Measurements from ENCODE around the gene WDR86. TPM values are rescaled to one million over a fixed set of nuclear protein-coding genes. Genes with fewer than 3 reads are reported as not detected.

The WDR86 gene
- polyA plus RNA-seq, 4 donors = 17.1 to 48.1 (median 26.0) TPM

DNA sequence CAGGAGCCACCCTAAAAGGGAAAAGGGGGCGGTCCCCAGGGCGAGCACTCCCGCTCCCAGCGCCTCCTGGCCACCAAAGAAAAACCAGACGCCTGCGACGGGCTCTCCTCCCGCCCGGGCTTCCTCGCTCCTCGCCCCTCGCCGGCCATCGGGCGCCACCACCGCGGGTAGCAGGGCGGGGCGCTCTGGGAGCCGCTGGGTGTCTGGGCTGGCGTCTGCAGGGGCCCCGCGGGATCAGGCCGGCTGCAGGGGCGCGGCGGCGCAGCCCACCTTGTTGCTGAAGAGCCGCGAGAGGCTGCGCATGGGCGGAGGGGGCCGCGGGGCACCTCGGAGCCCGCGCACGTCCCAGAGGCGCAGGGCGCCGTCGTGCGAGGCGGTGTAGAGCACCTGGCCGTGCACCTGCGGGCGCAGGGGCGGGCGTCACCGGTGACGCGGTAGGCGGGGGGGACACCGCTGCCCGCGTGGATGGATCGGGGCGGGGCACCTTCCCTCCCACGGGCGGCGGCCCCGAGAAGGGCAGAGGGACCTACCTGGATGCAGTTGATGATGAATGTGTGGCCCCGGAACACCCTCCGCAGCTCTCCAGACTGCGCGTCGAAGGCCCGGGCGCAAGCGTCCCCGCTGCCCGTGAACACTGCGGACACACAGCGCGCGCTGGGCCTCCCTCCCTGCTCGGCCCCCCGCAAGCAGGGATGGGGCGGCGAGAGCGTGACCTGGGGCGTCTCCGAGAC lies 28.3 kb downstream of the WDR86 start:
- DNase-seq (ENCODE audit: low read depth in 4 of 4, low spot score in 3 of 4) = no peak

DNA sequence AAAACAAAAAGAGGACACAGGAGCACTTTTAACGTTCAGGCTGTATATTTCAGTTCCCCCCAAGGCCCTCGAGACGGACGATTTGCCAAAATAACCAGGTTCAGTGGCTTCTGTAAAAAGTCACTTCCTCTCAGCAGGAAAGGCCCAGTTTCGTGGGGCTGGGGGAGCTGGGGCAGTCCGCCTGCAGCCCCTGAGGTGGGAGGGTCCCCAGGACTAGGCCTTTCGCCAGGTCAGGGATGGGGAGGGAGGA lies 28.8 kb downstream of the WDR86 start:
- no peak for DNase-seq (ENCODE audit: low read depth in 4 of 4, low spot score in 3 of 4)

DNA sequence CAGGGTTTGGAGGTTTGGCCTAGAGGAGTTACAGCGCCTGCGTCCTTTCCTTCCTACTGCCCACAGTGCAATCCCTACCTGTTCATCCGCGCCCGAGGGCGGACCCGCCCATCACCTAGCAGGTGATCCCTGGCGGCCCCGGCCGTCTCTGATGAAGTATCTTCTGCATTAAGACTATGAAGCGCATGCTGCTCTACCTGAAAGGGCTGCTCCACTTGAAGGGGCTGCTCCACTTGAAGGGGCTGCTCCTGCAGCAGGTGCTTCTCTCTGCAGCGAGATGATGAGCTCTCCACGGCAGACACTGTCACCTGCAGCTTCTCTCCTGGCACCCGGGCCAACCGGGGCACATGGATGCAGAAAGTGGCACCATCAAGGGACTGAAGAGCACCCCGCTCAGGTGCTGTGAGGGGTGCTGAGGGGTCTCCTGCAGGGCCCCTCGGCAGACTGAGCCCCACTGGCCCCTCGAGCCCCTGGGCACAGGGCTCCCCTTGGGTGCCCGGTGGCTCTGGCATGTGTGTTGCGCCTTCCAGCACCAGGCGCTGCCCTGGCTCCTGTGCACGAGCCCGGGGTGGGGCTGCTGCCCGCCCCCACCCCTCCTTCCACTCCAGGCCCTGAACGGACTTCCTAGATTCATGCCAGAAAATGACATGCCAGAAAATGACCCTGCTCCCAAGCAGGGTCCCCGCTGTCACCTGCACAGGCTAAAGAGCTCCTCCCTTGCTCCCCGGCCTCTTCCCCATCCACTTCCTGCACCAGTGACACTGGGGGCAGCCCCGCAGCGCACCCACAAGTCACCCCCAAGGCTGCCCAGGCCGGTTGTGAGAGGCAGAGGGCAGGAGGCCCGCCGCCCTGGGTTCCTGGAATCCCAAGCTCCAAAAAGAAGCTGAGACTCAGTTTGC lies 29.4 kb downstream of the WDR86 start:
- DNase-seq (ENCODE audit: low read depth in 4 of 4, low spot score in 3 of 4) = no peak

DNA sequence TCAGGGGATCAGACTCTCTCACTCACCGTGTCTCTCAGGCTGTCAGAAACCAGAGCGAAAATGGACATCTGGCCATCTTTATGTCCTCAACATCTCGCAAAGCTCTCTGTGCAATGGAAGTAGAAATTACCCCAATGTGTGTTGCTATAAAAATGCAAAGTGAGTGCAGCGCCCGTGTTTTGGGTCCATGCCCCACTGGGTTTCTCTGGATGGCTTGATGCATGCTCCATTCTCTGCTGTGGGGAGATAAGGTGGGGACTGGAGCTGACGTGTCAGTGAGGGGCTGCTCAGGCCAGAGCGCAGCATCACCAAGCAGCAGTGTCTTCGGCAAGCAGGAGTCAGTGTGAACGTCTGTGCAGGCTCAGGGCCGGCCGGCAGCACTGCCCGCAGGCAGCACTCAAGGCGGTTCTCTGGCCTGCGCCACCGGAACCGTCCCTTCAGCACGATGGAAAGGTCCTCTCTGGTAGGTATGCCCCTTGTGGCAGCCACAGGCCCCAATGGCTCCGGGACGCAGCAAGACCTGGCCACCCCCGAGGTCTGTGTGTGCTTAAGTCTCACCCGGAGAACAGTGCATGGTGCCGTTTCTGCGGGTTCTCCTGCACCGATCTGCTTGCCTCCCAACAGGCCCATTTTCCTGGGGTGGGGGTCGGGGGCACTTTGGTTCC lies 30.2 kb downstream of the WDR86 start:
- DNase-seq (ENCODE audit: low read depth in 4 of 4, low spot score in 3 of 4) = no peak

DNA sequence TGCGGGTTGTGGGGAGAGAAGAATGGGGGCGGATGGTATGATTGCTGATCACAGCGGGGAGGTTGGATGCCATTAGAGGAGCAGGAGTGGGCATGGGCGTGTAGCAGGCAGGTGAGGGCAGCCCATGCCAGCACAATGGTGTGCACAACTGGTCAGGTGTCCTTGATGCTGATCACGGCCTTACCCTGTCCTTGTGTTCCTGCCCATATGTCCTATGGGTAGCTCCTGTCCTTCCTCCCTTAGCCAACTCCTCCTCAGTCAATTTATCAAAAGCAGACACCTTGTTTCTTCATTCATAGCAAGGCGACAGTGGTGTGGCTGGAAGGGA lies 30.7 kb downstream of the WDR86 start:
- no peak for DNase-seq (ENCODE audit: low read depth in 4 of 4, low spot score in 3 of 4)

DNA sequence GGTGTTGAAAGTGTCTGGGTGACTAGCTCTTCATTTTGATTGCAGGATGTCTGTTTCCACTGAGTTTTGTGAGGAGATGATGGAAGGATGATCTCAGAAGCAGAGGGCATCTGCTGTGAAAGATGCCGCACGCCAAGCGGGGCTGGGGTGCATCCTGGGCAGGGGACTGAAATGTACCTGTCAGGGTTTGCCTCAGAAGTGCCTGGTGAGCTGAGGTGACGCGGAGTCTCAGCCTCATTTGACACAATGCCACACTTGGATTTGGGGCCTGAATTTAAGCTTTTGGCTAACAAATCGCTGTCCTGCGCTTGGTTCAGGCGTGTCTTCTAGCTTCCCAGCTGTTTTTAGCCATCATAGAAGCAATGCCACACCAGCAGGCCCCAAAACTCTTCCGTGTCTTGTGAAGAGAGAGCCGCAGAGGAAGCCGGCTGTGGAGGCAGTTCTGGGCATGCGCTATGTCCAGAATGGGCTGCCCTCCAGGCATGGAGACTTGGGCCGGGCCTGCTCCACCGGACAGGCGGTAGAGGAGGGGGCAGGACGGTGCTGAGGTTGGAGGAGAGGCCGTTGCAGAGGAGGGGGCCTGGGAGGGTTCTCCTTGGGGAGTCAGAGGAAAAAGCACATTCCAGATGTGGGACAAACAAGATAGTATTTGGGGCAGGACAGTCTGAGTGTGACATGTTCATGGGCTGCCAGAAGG lies 31.2 kb downstream of the WDR86 start:
- DNase-seq (ENCODE audit: low read depth in 4 of 4, low spot score in 3 of 4) = no peak

DNA sequence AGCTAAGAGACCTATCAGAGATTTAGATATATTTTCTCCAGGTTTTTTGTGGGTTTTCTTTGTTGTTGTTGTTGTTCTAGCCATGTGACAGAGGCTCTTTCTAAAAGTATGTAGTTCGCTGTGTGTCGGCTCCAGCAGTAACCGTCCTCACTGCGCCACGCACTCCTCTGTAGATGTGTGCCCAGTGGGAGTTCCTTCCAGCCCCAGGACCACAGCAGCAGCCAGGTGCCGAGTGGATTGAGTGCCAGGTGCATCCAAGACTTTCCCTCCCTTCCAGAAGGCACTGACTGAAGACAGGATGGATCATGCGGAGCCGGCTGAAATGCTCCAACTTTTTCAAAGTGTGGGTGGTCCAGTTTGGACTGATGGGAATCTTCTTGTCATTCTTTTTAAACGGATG lies 31.8 kb downstream of the WDR86 start:
- DNase-seq (ENCODE audit: low read depth in 4 of 4, low spot score in 3 of 4) = no peak

DNA sequence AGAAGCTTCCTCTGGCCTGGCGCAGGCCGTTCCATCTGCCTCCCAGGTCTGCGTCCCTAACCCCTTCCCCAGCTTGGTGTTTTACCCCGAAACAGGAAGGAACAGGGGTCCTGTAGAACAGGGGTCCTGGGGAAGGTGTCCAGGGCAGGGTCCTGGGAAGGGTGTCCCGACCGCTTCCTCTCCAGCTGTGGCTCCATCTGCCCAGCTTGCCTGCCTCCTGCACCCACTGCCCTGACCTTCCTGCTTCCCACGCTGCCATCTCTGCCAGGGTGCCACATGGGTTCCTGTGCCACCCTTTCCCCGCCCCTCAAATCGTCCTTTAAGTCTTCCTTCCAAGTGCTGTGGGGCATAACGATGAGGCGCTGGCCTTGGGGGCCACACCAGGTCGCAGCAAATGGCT lies 32.4 kb downstream of the WDR86 start:
- no peak for DNase-seq (ENCODE audit: low read depth in 4 of 4, low spot score in 3 of 4)

DNA sequence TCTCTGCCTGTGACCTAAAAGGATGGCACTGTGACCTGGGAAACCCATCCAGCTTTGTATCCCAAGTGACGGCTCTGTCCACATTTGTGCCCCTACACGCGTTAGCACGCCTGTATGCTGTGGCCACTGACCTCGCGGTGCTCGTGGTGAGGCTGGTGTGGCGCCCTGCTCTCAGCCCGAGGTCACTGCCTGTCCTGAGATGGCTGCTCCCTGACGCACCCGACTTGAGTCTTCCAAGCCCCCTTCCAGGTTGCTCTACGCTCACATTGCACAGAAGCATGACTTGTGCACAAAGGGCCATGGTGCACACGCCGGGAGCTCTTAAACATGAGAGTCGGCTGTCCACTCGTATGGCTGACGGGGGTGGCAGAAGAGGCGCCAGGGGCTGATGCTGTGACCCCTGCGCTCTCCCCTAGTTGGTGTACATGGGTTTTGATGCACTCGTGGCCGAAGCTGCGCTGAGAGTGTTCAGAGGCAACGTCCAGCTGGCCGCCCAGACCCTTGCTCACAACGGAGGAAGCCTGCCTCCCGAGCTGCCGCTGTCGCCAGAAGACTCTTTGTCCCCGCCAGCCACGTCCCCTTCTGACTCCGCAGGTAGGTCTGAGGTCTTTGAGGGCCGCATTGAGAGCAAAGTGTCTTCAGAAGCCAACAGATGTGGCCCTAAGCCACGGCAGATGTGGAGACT lies 33.5 kb downstream of the WDR86 start:
- DNase-seq (ENCODE audit: low read depth in 4 of 4, low spot score in 3 of 4) = no peak

DNA sequence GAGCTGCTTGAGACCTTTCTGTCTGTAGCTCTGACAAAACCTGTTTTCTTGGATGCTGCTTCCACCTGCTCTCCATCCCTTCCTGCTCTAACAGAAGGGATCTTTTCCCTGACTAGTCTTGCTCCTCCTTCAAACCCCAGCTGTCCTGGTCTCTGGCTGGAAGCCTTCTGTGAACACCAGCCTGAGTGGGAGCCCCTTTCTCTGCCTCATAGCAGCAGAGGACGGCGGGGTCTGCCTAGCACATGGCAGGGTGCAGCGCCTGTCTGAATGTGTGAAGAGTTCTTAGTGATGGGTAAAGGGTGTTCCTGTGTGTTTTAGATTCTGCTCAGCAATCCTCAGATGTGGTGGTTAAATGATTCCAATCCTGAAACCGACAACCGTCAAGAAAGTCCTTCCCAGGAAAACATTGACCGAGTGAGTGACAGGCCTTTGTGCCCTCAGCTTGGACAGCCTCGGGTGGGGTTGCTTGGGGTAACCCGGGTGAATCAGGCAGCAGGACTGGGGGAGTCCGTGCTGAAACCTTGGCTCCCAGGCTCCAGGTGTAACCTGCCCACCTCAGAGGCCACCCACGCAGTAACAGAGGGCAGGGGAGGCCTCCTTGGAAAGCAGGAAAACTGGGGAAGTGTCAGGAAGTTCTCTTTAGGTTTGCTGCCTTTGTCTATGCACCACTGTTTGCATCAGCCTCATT lies 34.2 kb downstream of the WDR86 start:
- no peak for DNase-seq (ENCODE audit: low read depth in 4 of 4, low spot score in 3 of 4)

DNA sequence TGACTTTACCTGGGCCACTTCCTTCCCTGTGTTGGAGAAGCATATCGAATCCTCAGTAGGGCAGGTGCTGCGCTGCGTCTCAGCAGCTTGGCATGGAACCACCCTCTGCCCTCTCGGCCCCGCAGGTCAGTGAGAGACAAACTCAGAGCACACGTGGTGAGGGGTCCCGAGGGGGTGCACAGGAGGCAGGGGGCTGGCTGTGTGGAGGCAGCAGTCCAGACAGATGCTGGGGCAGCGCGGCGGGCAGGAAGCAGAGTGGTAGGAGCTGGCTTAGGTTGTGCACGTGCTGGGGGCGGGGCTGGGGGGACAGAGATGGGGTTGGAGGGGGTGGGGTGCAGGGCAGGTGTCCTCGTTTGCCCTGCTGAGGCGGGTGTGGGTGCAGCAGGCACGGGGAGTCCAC lies 35.1 kb downstream of the WDR86 start:
- no peak for DNase-seq (ENCODE audit: low read depth in 4 of 4, low spot score in 3 of 4)

DNA sequence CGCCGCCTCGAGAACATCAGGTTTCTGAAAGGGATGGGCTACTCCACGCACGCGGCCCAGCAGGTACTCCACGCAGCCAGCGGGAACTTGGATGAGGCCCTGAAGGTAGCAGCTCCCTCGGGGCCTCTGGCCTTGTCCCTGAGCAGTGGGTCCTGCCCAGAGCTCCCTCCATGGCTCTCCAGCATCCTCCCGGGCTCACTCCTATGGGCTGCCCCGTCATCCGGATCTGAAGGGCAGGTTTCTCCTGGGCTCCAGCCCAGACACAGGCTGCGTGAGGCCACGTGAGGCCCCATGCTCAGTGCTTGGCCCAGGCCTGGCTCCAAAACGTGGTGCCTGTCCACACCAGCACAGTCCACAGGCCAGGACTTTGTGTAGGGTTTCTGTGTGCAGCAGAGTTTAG lies 35.7 kb downstream of the WDR86 start:
- no peak for DNase-seq (ENCODE audit: low read depth in 4 of 4, low spot score in 3 of 4)

DNA sequence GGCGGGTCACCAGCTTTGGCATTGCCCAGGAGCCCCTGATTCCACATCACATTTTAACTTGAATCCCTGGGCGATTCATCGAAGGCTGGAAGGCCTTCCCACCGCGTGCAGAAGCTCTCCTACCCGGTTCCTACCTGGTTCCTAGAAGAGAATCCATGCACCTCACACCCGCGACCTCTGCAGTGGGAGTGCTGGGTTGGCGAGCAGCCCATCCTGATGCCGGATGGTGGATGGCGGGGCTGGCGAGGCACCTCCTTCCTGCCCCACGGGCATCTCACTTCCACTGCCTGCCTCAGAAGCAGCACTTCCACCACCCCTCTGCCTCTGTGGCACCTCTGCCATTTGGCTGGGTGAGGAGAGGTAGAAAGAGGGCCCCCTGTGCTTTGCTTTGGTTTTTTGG lies 36.2 kb downstream of the WDR86 start:
- no peak for DNase-seq (ENCODE audit: low read depth in 4 of 4, low spot score in 3 of 4)

DNA sequence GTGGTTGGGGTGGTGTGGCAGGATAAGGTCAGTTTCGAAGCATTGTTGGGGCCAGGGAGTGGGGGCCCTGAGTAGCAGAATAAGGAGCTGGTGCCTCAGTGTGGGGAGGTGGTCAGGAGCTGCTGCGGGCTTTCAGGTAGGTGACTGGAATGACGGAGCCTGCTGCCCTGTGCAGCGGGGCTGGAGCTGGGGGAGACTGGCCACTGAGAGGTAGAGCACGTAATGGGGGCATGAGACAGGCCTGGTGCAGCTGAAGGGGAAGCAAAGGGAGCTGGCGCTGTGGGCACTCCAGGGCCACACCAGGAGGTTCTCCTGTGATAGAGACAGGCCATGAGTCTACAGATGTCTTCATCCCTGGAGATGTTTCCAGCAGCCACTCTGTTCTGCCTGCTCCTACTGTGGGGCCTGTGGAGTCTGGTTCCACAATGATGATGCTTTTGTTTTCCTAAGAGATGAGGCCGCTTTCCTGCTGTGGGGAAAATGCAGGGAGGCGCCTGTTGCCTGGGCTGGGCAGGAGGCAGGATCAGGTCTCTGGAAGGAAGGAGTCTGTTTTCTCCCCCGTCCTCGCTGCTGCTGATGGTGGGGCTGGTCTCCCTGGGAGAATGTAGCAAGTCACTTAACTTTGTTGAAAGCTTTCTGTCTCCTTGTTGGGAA lies 37.1 kb downstream of the WDR86 start:
- no peak for DNase-seq (ENCODE audit: low read depth in 4 of 4, low spot score in 3 of 4)

DNA sequence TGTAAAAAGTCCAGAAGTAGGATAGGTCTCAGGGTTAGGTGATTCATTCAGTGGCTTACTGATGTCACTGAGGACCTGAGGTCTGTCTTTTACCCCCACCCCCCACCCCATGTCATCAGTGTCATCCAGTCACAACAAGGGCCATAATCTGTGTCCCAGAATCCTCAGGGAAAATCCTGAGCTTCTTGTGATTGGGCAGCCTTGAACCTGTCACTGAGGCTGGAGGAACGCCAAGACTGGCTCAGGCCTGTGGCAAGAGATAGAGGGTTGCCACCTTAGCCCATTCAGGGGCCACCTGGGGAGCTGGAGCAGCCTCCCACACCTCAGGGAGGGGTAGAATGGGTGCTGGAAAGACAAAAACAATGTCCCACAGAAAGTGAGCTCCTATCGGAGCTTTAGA lies 38.6 kb downstream of the WDR86 start:
- no peak for DNase-seq (ENCODE audit: low read depth in 4 of 4, low spot score in 3 of 4)

DNA sequence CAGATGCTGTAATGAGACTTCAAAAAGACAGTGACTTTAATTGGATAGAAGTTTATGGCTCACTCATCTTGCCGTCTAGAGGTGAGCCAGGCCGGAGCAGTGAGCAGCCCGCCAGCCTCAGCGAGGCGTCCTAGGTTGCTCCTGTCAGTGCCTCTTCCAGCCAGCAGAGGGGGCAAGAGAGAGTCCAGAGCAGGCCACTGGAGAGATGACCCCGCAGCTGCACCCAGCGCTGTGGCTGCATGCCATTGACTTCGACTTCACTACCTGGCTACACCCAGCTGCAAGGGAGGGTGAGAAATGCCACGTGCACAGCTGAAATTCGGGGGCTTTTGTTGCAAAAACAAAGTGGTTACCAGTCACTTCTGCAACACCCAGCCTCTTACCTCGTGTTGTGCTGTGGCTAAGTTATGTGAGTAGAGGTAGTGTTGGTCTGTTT lies 41.7 kb downstream of the WDR86 start:
- peak; percentile 57 to 72 (median 68) for DNase-seq (ENCODE audit: low read depth in 4 of 4, low spot score in 3 of 4)

DNA sequence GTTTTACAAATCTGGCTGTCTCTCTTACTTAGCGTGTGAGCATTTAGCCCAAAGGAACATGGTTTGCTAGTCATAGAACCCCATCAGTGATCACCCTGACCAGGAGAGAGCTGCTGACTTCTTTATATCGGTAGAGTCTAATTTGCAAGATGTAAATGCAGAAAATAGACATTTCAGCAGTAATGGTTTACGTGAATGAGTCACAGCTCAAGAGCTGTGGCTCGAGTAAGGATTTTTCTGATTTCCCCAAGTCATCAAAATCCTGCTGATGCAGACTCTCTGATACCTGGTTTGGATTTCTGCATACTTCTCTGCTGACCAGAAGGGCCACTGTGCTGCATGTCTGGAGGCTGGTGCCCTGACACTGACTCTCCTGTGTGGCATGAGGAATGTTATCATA lies 42.6 kb downstream of the WDR86 start:
- no peak for DNase-seq (ENCODE audit: low read depth in 4 of 4, low spot score in 3 of 4)

DNA sequence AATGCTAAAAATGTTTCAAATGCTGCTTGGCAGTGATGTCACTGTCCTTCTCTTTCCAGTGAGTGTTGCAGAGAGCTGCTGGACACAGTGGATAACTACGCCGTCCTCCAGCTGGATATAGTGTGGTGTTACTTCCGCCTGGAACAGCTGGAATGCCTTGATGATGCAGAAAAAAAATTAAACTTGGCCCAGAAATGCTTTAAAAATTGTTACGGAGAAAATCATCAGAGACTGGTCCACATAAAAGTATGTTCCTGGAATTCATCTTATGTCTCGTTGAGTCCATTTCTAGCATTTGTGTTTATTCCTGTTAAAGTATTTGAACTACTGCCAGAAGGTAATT lies 43.0 kb downstream of the WDR86 start:
- DNase-seq (ENCODE audit: low read depth in 4 of 4, low spot score in 3 of 4) = peak in 1 of 4 donors; percentile 40

DNA sequence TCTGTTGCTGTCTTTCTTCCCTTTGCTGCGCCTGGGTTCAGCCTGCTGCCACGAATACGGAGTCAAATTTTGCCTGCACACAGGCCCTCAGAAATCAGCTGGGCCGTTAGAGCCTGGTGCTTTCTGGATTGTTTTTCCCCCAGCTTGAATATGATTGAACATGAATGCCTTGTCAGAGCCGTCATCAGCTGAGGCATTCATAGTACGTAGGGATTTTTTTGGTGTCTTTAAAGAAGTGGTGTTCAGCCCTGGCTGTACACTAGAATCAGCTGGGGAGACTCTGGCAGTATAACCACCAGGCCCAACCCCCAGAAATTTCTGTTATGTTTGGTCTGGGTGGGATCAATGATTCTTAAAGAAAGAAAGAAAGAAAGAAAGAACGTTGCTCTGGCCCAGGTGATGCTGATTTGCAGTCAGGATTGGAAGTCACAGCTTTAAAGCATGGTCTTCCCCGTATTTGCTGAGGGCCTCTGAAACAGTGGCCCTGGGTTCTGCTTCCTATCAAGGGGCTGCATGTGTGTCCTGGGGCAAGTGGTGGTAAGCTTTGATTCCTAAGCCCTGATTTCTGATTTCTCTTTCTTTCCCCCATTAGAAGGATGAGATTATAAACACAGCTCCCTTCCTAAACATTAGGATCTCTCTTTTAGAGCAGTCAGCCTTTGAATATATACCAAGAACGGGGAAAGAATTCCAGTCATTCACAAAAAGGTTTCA lies 43.5 kb downstream of the WDR86 start:
- DNase-seq (ENCODE audit: low read depth in 4 of 4, low spot score in 3 of 4) = no peak

Measured in left renal pelvis (tissue), 4 donors.